SU-DHL-6 (cell line): Measurements from ENCODE around the gene PPIA.

ENCODE experiments used
- H2AFZ ChIP-seq: fragments of 200-600 bp; sonication (generic); 2 replicates; pipeline ENCODE4 v1.6.1; 2014; ENCODE audit warnings: low read depth, mild to moderate bottlenecking, moderate library complexity, mixed read lengths, antibody characterized with exemption, low read length; ENCODE audit not compliant: severe bottlenecking
- H3F3A ChIP-seq: fragments of 200-600 bp; shearing (Covaris generic); 2 replicates; pipeline ENCODE4 v1.6.0; 2016; ENCODE audit warnings: antibody characterized with exemption, mild to moderate bottlenecking; ENCODE audit not compliant: insufficient read depth
- H3K27ac ChIP-seq: fragments of 200-600 bp; sonication (generic); 2 replicates; pipeline ENCODE4 v1.5.1; 2016; ENCODE audit warnings: low read depth, mild to moderate bottlenecking, low read length, moderate library complexity, mixed read lengths
- H3K27me3 ChIP-seq: fragments of 200-600 bp; sonication (generic), shearing (Covaris generic); 2 replicates; pipeline ENCODE4 v1.6.0; 2014; ENCODE audit warnings: mild to moderate bottlenecking, low read length
- H3K36me3 ChIP-seq: fragments of 200-600 bp; sonication (generic); 2 replicates; pipeline ENCODE4 v1.6.1; 2014; ENCODE audit warnings: mild to moderate bottlenecking, low read length, mixed read lengths
- H3K4me2 ChIP-seq: fragments of 300-600, 200-600 bp; shearing (Covaris generic), sonication (generic); 2 replicates; pipeline ENCODE4 v1.6.0; 2014; ENCODE audit warnings: low read length, low read depth, mild to moderate bottlenecking; ENCODE audit not compliant: poor library complexity, severe bottlenecking
- H3K4me3 ChIP-seq: fragments of 200-600 bp; sonication (generic); 2 replicates; pipeline ENCODE4 v1.5.1; 2014; ENCODE audit warnings: antibody characterized with exemption, low read length, mild to moderate bottlenecking, mixed read lengths; ENCODE audit not compliant: insufficient read depth, poor library complexity, severe bottlenecking
- H3K79me2 ChIP-seq: fragments of 200-600 bp; sonication (generic); 2 replicates; pipeline ENCODE4 v1.6.1; 2014; ENCODE audit warnings: mild to moderate bottlenecking, low read length, moderate library complexity; ENCODE audit not compliant: insufficient read depth
- H3K9ac ChIP-seq: fragments of 200-600 bp; sonication (generic); 2 replicates; pipeline ENCODE4 v1.7.0; 2014; ENCODE audit warnings: mild to moderate bottlenecking, low read length
- H3K9me2 ChIP-seq: fragments of 200-600 bp; sonication (generic); replicated peaks from 2 replicates; pipeline ENCODE4 v1.6.1; 2014; ENCODE audit warnings: low read length; ENCODE audit not compliant: insufficient read depth
- H3K9me3 ChIP-seq: fragments of 200-600 bp; sonication (generic); 2 replicates; pipeline ENCODE4 v1.6.1; 2014; ENCODE audit warnings: low read length, mixed read lengths; ENCODE audit not compliant: insufficient read depth
- H4K20me1 ChIP-seq: fragments of 200-600 bp; sonication (generic); 2 replicates; pipeline ENCODE4 v1.6.1; 2014; ENCODE audit warnings: low read depth, mild to moderate bottlenecking, antibody characterized with exemption, low read length, moderate library complexity, mixed read lengths
- CTCF ChIP-seq: fragments of 200-600 bp; sonication (generic); IDR thresholded peaks from one replicate; pipeline ENCODE4 v1.5.1; 2017; ENCODE audit warnings: antibody characterized with exemption, mild to moderate bottlenecking, low read length, moderate library complexity; ENCODE audit not compliant: insufficient read depth, poor library complexity, severe bottlenecking
- EZH2phosphoT487 ChIP-seq: fragments of 200-600 bp; sonication (generic), shearing (Covaris generic); conservative IDR thresholded peaks from 2 replicates; pipeline ENCODE4 v1.6.1; 2018; ENCODE audit warnings: mild to moderate bottlenecking, antibody characterized with exemption, low read length, moderate library complexity, mixed read lengths

PPIA gene

GRCh38 chr7:44775383-44776107 is 20.9 kb upstream of the PPIA start:
- Histone ChIP-seq H2AFZ (no peak overlapping the region), H3F3A (no peaks in the 10 kb centered on the region), H3K9ac (no peak overlapping the region), H3K27ac (no peak overlapping the region), H3K4me2 (no peak overlapping the region), H4K20me1 (no peaks in the 10 kb centered on the region), H3K9me3 (no peaks in the 10 kb centered on the region), H3K9me2 (no peaks in the 10 kb centered on the region), H3K79me2 (no peaks in the 10 kb centered on the region), H3K36me3 (no peaks in the 10 kb centered on the region), H3K4me3 (no peak overlapping the region), H3K27me3 (no peaks in the 10 kb centered on the region)
- TF ChIP-seq CTCF = no peak
- TF ChIP-seq EZH2phosphoT487 = no peak

- no peak overlapping the region for H3K4me3 ChIP-seq
Observed at GRCh38 chr7:44776211-44776610, 20.3 kb upstream of the PPIA start.

GRCh38 chr7:44782460-44782859 is 14.0 kb upstream of the PPIA start:
- H3F3A ChIP-seq = no peaks in the 10 kb centered on the region
- no peak overlapping the region for H3K9ac ChIP-seq
- no peak overlapping the region for H3K27ac ChIP-seq
- no peaks in the 10 kb centered on the region for H3K27me3 ChIP-seq
- H3K9me2 ChIP-seq = no peaks in the 10 kb centered on the region
- peaks cover 5% of the 10 kb centered on the region; the same call in 1 of the 2 replicates for H3K9me3 ChIP-seq
- no peaks in the 10 kb centered on the region for H3K36me3 ChIP-seq
- no peaks in the 10 kb centered on the region for H4K20me1 ChIP-seq
- TF ChIP-seq EZH2phosphoT487 = no peak
- no peak for TF ChIP-seq CTCF
- no peak overlapping the region for H2AFZ ChIP-seq
- H3K79me2 ChIP-seq = no peaks in the 10 kb centered on the region
- no peak overlapping the region for H3K4me3 ChIP-seq
- H3K4me2 ChIP-seq = no peak overlapping the region

More at GRCh38 chr7:44776211-44776610, 20.3 kb upstream of the PPIA start:
- no peaks in the 10 kb centered on the region for H3K36me3 ChIP-seq
- no peak overlapping the region for H2AFZ ChIP-seq
- no peaks in the 10 kb centered on the region for H3F3A ChIP-seq
- H4K20me1 ChIP-seq = no peaks in the 10 kb centered on the region
- H3K27me3 ChIP-seq = no peaks in the 10 kb centered on the region
- no peak overlapping the region for H3K27ac ChIP-seq
- no peaks in the 10 kb centered on the region for H3K9me3 ChIP-seq
- no peak for TF ChIP-seq EZH2phosphoT487
- no peak for TF ChIP-seq CTCF
- H3K79me2 ChIP-seq = no peaks in the 10 kb centered on the region
- H3K9ac ChIP-seq = no peak overlapping the region
- H3K9me2 ChIP-seq = no peaks in the 10 kb centered on the region
- no peak overlapping the region for H3K4me2 ChIP-seq
